ENCODE measurements around the gene TRDN.

TRDN gene

DNA sequence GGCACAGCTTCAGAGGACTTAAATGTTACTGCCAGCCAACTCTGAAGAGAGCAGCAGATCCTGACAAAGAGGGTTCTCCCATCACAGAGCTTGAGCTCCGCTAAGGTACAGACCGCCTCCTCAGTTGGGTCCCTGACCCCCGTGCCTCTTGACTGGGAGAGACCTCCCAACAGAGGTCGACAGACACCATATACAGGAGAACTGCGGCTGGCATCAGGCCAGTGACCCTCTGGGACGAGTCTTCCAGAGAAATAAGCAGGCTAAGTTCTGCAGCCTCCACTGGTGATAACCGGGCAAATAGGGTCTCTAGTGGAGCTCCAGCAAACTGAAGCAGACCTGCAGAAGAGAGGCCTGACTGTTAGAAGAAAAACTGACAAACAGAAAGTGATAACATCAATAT lies 453.8 kb downstream of the TRDN start:
- no peak for TF ChIP-seq CTCF (IDR thresholded peaks at IDR 0.05; ENCODE audit: insufficient read depth, low read depth, low read length, missing control alignments)
- no peak overlapping the region for H3K4me3 ChIP-seq (ENCODE audit: low read length)
- DNase-seq (ENCODE audit: low read depth): no peak

DNA sequence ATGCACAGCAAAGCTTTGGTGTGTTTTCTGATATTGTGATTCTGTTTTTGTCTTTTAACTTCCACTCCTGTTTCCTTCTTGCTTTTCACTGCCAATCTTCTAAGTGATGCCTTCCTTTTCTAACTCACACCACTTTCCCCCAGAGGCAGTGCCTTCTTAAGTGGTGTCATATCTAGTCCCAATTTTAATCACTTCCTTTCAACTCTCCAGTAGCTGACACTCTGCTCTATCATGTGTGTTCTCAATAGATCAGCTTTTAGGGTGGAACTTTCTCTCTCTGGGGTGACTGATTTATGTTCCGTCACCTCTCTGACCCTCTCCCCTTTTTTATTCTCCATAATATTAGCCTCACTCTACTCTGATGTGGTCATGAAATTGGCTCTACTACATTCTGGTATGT lies 460.0 kb downstream of the TRDN start:
- no peak for TF ChIP-seq CTCF (IDR thresholded peaks at IDR 0.05; ENCODE audit: insufficient read depth, low read depth, low read length, missing control alignments)
- DNase-seq (ENCODE audit: low read depth): no peak
- H3K4me3 ChIP-seq (ENCODE audit: low read length): no peak overlapping the region

DNA sequence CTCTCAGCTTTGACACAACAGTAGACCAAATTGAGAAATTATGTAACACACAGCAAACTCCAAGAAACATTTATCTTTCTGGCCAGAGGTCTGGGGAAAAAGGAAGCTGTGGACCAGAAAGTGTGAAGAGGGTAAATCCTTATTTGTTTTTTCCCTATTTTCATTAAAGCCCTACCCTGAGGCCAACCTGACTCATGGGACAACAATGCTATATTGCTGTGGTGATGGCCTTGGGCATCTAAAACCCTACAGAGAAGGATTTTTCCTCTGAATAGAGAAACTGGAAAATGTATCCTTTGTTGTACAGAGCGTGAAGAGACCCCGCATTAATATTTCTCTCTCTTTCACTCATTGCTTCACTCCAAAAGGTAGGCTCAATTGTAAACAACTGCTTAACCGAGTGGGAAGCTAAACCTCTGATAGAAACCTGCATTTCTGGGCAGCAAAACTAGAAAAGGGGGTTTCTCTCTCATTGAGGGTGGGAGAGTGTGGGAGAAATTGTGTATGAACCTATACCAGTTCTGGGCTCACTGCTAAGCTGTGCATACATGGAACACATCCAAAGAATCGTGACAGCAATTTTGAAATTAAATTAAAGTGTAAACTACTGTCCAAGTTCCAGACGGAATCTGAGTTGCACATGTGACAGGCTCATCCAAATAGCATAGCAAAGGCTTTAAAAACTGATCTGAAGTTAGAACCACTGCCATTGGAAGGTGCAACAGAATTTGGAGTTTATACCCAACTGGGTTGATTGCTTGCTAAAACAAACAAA lies 465.2 kb downstream of the TRDN start:
- no peak overlapping the region for H3K4me3 ChIP-seq (ENCODE audit: low read length)
- DNase-seq (ENCODE audit: low read depth): peak; percentile 8
- no peak for TF ChIP-seq CTCF (IDR thresholded peaks at IDR 0.05; ENCODE audit: insufficient read depth, low read depth, low read length, missing control alignments)

DNA sequence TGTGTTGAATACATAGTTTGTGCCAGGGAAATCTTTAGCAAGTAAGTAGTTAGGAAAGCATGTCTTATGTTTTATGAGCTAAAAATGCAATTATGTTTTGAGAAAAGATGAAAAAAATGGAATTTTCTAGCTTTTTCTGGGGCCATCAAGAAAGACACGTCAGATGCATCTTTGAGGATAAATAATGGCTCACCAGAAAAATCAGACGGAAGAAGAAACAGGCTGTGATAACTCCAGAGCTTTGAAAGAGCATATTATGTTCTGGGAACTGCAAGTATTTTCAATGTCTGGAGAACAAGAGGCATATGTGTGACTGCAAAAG lies 467.0 kb downstream of the TRDN start:
- TF ChIP-seq CTCF (IDR thresholded peaks at IDR 0.05; ENCODE audit: insufficient read depth, low read depth, low read length, missing control alignments): no peak
- no peak for DNase-seq (ENCODE audit: low read depth)
- H3K4me3 ChIP-seq (ENCODE audit: low read length): no peak overlapping the region

- no peak for DNase-seq (ENCODE audit: low read depth)
- no peak for TF ChIP-seq CTCF (IDR thresholded peaks at IDR 0.05; ENCODE audit: insufficient read depth, low read depth, low read length, missing control alignments)
Measured at GRCh38 chr6:123168892-123169773, 467.6 kb downstream of the TRDN start.

DNA sequence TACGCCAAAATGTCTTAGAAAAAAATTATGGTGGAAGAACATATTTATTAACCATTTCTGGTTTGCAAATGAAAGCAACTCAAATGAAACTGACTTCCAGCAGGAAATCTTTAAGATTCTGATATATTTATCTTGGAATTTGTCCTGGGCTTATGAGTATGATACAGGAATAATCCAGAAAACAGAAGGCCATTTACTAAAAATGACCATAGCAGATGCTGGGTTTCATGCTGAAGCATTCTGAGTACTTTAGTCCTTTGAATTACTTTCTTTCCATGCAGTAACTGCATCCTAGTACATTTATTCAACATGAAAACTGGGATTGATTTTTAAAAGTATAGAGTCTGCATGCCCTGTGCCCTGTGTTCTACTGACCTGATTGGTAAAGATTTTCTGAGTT lies 468.3 kb downstream of the TRDN start:
- DNase-seq (ENCODE audit: low read depth): no peak
- H3K4me3 ChIP-seq (ENCODE audit: low read length): no peak overlapping the region
- TF ChIP-seq CTCF (IDR thresholded peaks at IDR 0.05; ENCODE audit: insufficient read depth, low read depth, low read length, missing control alignments): no peak

More at GRCh38 chr6:123168892-123169773, 467.6 kb downstream of the TRDN start:
- no peak overlapping the region for H3K4me3 ChIP-seq (ENCODE audit: low read length)
